GM21381 (cell line): Measurements from ENCODE around the gene USF1.
"Not testable (repeated sequence)": the region's sequence is repeated elsewhere in the genome, so short reads cannot be mapped to it uniquely, and the experiment has no call there.

Source experiments
- ATAC-seq: cut with Tn5 transposase; IDR thresholded peaks from one replicate; pipeline ENCODE4 v1.9.1; 2021; ENCODE audit warnings: mild to moderate bottlenecking, moderate library complexity; ENCODE audit not compliant: unreplicated experiment

The USF1 gene

GRCh38 chr1:160992036-160992435, 53.7 kb downstream of the USF1 start:
- not testable (repeated sequence) for ATAC-seq
